GM12864 (cell line): Measurements from ENCODE around the gene NCAPD3.

Source experiments
- DNase-seq: peaks from one replicate; pipeline ENCODE4 v3.0.0-alpha.2; 2011; ENCODE audit warnings: low read depth
- H3K4me3 ChIP-seq: 2 replicates; pipeline ENCODE4 v1.5.1; 2011; ENCODE audit warnings: mild to moderate bottlenecking, low read depth, low read length, control low read depth
- CTCF ChIP-seq: IDR thresholded peaks from 2 replicates; pipeline ENCODE4 v1.5.1; 2011; ENCODE audit warnings: low read depth, mild to moderate bottlenecking, moderate library complexity, low read length, control low read depth, inconsistent platforms; ENCODE audit errors: missing control alignments

The NCAPD3 gene

GRCh38 chr11:134226806-134227325 lies 3.1 kb upstream of the NCAPD3 start:
- no peak for DNase-seq
- TF ChIP-seq CTCF = no peak
- no peak overlapping the region for H3K4me3 ChIP-seq

- TF ChIP-seq CTCF = no peak
- no peak for DNase-seq
- H3K4me3 ChIP-seq = peak overlapping the region; percentile 81
These were observed 1.2 kb upstream of the NCAPD3 start for GRCh38 chr11:134224710-134225664.

- no peak for TF ChIP-seq CTCF
- peak overlapping the region; percentile 81 for H3K4me3 ChIP-seq
- no peak for DNase-seq
These were observed 646 bp downstream of the NCAPD3 start for GRCh38 chr11:134223121-134223520.

GRCh38 chr11:134216816-134217215 lies 7.0 kb downstream of the NCAPD3 start:
- no peak for DNase-seq
- TF ChIP-seq CTCF = no peak
- no peak overlapping the region for H3K4me3 ChIP-seq

- no peak for TF ChIP-seq CTCF
- no peak overlapping the region for H3K4me3 ChIP-seq
- DNase-seq = no peak
These were observed 7.9 kb downstream of the NCAPD3 start for GRCh38 chr11:134215836-134216235.

- no peak for DNase-seq
- peak; percentile 55 for TF ChIP-seq CTCF
- H3K4me3 ChIP-seq = no peak overlapping the region
These were observed 16.1 kb downstream of the NCAPD3 start for GRCh38 chr11:134207538-134208239.
